Suprapubic skin (tissue), 4 donors: ENCODE measurements around the gene HIF1A. TPM values are rescaled to one million over a fixed set of nuclear protein-coding genes. Genes with fewer than 3 reads are reported as not detected.

Source experiments
- DNase-seq, 2 donors: peaks; one replicate each; pipeline ENCODE4 v3.0.0-alpha.2; 2019; ENCODE audit warnings: low spot score in 2 of 2
- H3K27ac ChIP-seq: fragments of 200-600 bp; sonication (generic); one replicate; pipeline ENCODE4 v1.5.1; 2019
- H3K27me3 ChIP-seq: fragments of 200-600 bp; sonication (generic); one replicate; pipeline ENCODE4 v1.5.1; 2019
- H3K36me3 ChIP-seq: fragments of 200-600 bp; sonication (generic); one replicate; pipeline ENCODE4 v1.5.1; 2019
- H3K4me1 ChIP-seq: fragments of 200-600 bp; sonication (generic); one replicate; pipeline ENCODE4 v1.5.1; 2019
- H3K4me3 ChIP-seq: fragments of 200-600 bp; sonication (generic); one replicate; pipeline ENCODE4 v1.5.1; 2019; ENCODE audit warnings: mild to moderate bottlenecking
- H3K9me3 ChIP-seq: fragments of 200-600 bp; sonication (generic); one replicate; pipeline ENCODE4 v1.5.1; 2019
- EP300 ChIP-seq: sonication (generic); formaldehyde crosslinking; IDR thresholded peaks from one replicate; pipeline ENCODE4 v1.6.1; 2017; ENCODE audit warnings: antibody characterized with exemption
- POLR2A ChIP-seq, 2 donors: fragments of 450-650 bp; IDR thresholded peaks; one replicate each; pipeline ENCODE4 v1.6.1; 2017; ENCODE audit warnings: antibody characterized with exemption in 2 of 2, mild to moderate bottlenecking in 2 of 2, moderate library complexity in 2 of 2
- POLR2AphosphoS5 ChIP-seq, 3 donors: sonication (generic); formaldehyde crosslinking; IDR thresholded peaks; one replicate each; pipeline ENCODE4 v1.6.1; 2017; ENCODE audit warnings: antibody characterized with exemption in 3 of 3
- WGBS: methylation state at CpG from one replicate; pipeline ENCODE4 v1.1.5; 2018; 5-methylcytosine and 5-hydroxymethylcytosine counted together
- total RNA-seq, 4 donors: library from RNA; depleted of rRNA; stranded (reverse); fragments of >200 nt; gene quantifications; one replicate each; pipeline ENCODE4 v1.1.0, GENCODE V29; 2016
- TF ChIP-seq, protein P1 (sequence below), 2 donors: fragments of 200-600 bp in 1 of 2; fragments of 450-650 bp in 1 of 2; sonication (generic) in 1 of 2; IDR thresholded peaks; one replicate each; pipeline ENCODE4 v1.5.1; 2016 to 2019; ENCODE audit warnings: antibody characterized with exemption in 2 of 2, mild to moderate bottlenecking in 1 of 2, moderate library complexity in 1 of 2

The HIF1A gene
- total RNA-seq, 4 donors from 2014 or later = 62.6 to 92.9 (median 77.5) TPM

DNA sequence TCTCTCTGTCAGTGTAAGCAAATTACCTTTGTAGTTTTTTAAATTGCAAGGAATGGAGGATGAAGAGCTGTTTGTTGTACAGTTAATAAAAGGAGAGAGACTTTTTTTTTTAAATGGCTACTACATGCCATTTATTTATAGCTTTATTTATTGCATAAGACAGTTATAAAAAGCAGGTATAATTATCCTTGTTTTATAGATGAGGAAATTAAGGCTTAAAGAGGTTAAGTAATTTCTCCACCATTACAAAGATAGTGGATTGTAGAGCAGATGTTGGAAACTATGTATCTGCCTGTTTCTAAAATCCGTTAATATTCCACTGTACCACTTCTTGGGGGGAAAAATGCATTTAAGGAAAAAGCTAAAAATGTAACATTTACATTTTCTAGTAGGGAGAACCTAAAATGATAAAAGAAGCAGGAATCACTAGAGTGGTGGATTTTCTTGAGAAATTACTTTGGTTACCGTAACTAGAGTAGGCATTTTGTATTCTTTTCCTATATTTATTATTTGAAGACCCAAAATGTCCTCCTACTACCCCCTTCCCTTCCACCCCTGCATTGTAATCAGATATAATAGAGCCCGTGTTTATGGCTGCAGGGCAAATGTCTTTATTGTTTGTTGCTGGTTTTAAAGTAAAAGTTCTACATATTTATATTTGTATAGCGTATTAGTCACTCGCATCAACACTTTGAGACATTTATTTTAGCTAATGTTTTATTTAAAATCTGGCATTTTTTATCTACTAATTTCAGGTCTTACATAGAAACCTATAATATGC is 69.2 kb downstream of the HIF1A start:
- WGBS = 57% methylated on average over 5 of the region's 5 CpGs

DNA sequence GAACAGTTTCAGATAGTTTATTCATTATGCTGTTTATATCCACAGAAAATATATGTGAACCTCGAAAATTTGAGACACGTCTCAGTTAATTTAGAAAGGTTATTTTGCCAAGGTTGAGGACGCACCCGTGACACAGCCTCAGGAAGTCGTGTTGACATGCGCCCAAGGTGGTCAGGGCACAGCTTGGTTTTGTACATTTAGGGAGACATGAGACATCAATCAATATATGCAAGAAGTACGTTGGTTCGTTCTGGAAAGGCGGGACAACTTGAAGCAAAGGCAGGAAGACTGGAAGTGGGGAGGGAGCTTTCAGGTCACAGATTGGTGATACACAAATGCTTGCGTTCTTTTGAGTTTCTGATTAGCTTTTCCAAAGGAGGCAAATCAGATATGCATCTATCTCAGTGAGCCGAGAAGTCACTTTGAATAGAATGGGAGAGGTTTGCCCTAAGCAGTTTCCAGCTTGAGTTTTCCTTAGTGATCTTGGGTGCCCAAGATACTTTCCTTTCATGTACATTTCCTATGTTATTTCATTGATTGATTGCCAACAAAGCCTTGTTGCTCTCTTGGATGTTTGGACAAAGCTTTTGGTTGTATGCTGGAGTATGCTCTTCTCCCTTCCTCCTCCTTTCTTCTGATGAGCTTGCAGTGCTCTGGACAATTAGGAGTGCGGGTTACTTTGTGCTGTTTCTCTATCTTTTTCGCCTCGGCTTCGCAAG is 70.1 kb downstream of the HIF1A start:
- 51% methylated on average over 15 of the region's 15 CpGs for WGBS
- H3K27me3 ChIP-seq = no peaks in the 10 kb centered on the region
- DNase-seq = no peak
- H3K27ac ChIP-seq = peak overlapping the region; percentile 9
- H3K4me1 ChIP-seq = peaks cover 44% of the 10 kb centered on the region
- TF ChIP-seq POLR2AphosphoS5 (IDR thresholded peaks at IDR 0.05) (no peak), EP300 (no peak), POLR2A (IDR thresholded peaks at IDR 0.05) (no peak)
- TF ChIP-seq, protein P1, sequence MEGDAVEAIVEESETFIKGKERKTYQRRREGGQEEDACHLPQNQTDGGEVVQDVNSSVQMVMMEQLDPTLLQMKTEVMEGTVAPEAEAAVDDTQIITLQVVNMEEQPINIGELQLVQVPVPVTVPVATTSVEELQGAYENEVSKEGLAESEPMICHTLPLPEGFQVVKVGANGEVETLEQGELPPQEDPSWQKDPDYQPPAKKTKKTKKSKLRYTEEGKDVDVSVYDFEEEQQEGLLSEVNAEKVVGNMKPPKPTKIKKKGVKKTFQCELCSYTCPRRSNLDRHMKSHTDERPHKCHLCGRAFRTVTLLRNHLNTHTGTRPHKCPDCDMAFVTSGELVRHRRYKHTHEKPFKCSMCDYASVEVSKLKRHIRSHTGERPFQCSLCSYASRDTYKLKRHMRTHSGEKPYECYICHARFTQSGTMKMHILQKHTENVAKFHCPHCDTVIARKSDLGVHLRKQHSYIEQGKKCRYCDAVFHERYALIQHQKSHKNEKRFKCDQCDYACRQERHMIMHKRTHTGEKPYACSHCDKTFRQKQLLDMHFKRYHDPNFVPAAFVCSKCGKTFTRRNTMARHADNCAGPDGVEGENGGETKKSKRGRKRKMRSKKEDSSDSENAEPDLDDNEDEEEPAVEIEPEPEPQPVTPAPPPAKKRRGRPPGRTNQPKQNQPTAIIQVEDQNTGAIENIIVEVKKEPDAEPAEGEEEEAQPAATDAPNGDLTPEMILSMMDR (IDR thresholded peaks at IDR 0.05) = no peak
- H3K4me3 ChIP-seq = peak overlapping the region; percentile 14
- peaks cover 26% of the 10 kb centered on the region for H3K36me3 ChIP-seq
- no peaks in the 10 kb centered on the region for H3K9me3 ChIP-seq

More for the DNA sequence above, 69.2 kb downstream of the HIF1A start:
- Histone ChIP-seq H3K4me3 (peak overlapping the region; percentile 91), H3K27ac (no peak overlapping the region), H3K9me3 (no peaks in the 10 kb centered on the region), H3K36me3 (peaks cover 18% of the 10 kb centered on the region), H3K27me3 (no peaks in the 10 kb centered on the region), H3K4me1 (peaks cover 44% of the 10 kb centered on the region)
- no peak for DNase-seq
- TF ChIP-seq, protein P1 (IDR thresholded peaks at IDR 0.05) = no peak

- Histone ChIP-seq H3K27me3 (no peaks in the 10 kb centered on the region), H3K36me3 (peaks cover 34% of the 10 kb centered on the region), H3K4me1 (peaks cover 44% of the 10 kb centered on the region), H3K4me3 (peak overlapping the region; percentile 14), H3K27ac (peak overlapping the region; percentile 9), H3K9me3 (no peaks in the 10 kb centered on the region)
- WGBS = 52% methylated on average over 5 of the region's 5 CpGs
- DNase-seq = no peak
- TF ChIP-seq EP300 = no peak
- TF ChIP-seq, protein P1 (IDR thresholded peaks at IDR 0.05) = no peak
- no peak for TF ChIP-seq POLR2A (IDR thresholded peaks at IDR 0.05)
- no peak for TF ChIP-seq POLR2AphosphoS5 (IDR thresholded peaks at IDR 0.05)
Observed at GRCh38 chr14:61766151-61766550, 70.8 kb downstream of the HIF1A start.

- Histone ChIP-seq H3K4me1 (peaks cover 33% of the 10 kb centered on the region), H3K9me3 (no peaks in the 10 kb centered on the region), H3K36me3 (peaks cover 54% of the 10 kb centered on the region), H3K27me3 (no peaks in the 10 kb centered on the region), H3K27ac (no peak overlapping the region), H3K4me3 (no peak overlapping the region)
- 83% methylated on average over 3 of the region's 3 CpGs for WGBS
- DNase-seq = no peak
- TF ChIP-seq EP300 (no peak), POLR2AphosphoS5 (IDR thresholded peaks at IDR 0.05) (no peak), POLR2A (IDR thresholded peaks at IDR 0.05) (no peak)
- TF ChIP-seq, protein P1 (IDR thresholded peaks at IDR 0.05) = no peak
Observed at GRCh38 chr14:61768240-61768639, 72.9 kb downstream of the HIF1A start.

GRCh38 chr14:61769893-61770292 is 74.6 kb downstream of the HIF1A start:
- peaks cover 16% of the 10 kb centered on the region for H3K4me1 ChIP-seq
- TF ChIP-seq POLR2AphosphoS5 (IDR thresholded peaks at IDR 0.05) = no peak
- no peak for TF ChIP-seq EP300
- TF ChIP-seq, protein P1 (IDR thresholded peaks at IDR 0.05) = no peak
- WGBS = 95% methylated on average over 3 of the region's 3 CpGs
- H3K27ac ChIP-seq = no peak overlapping the region
- H3K4me3 ChIP-seq = no peak overlapping the region
- no peak for DNase-seq
- H3K36me3 ChIP-seq = peaks cover 68% of the 10 kb centered on the region
- no peaks in the 10 kb centered on the region for H3K9me3 ChIP-seq
- no peaks in the 10 kb centered on the region for H3K27me3 ChIP-seq
